OCI-LY3 (cell line): ENCODE results near the gene AQP5.
A peak's percentile ranks its signal among the peaks of the same experiment; 100 is the strongest.

Experiments
- H2AFZ ChIP-seq: fragments of 200-600, 300-600 bp; shearing (Covaris generic); 2 replicates; pipeline ENCODE4 v1.6.0; 2014; ENCODE audit warnings: antibody characterized with exemption, low read depth, low read length
- H3K27ac ChIP-seq: fragments of 200-600, 300-600 bp; sonication (generic); 2 replicates; pipeline ENCODE4 v1.5.1; 2014; ENCODE audit warnings: mild to moderate bottlenecking, low read length, moderate library complexity, mixed read lengths
- H3K27me3 ChIP-seq: fragments of 200-600, 300-600 bp; sonication (generic); 2 replicates; pipeline ENCODE4 v1.6.1; 2014; ENCODE audit warnings: low read depth, low read length, mixed read lengths
- H3K36me3 ChIP-seq: fragments of 200-600, 300-600 bp; sonication (generic); replicated peaks from 2 replicates; pipeline ENCODE3; 2014; ENCODE audit warnings: low read depth, low read length, mixed read lengths
- H3K4me1 ChIP-seq: fragments of 300-600, 200-600 bp; sonication (generic); 2 replicates; pipeline ENCODE4 v1.6.1; 2014; ENCODE audit warnings: low read length, mixed read lengths
- H3K4me2 ChIP-seq: fragments of 200-600, 300-600 bp; sonication (generic); 2 replicates; pipeline ENCODE4 v1.6.1; 2014; ENCODE audit warnings: low read length, mixed read lengths
- H3K4me3 ChIP-seq: fragments of 300-600, 200-600 bp; sonication (generic); 2 replicates; pipeline ENCODE4 v1.5.1; 2014; ENCODE audit warnings: antibody characterized with exemption, mild to moderate bottlenecking, low read length, moderate library complexity
- H3K79me2 ChIP-seq: fragments of 300-600, 200-600 bp; shearing (Covaris generic); 2 replicates; pipeline ENCODE4 v1.6.1; 2014; ENCODE audit warnings: mild to moderate bottlenecking, low read length, mixed read lengths
- H3K9ac ChIP-seq: fragments of 300-600, 200-600 bp; shearing (Covaris generic); 2 replicates; pipeline ENCODE4 v1.6.0; 2014; ENCODE audit warnings: mild to moderate bottlenecking, low read length, moderate library complexity
- H3K9me3 ChIP-seq: fragments of 200-600, 300-600 bp; shearing (Covaris generic); 2 replicates; pipeline ENCODE4 v1.6.1; 2014; ENCODE audit warnings: low read length, mixed read lengths; ENCODE audit not compliant: insufficient read depth
- H4K20me1 ChIP-seq: fragments of 200-600, 300-600 bp; sonication (generic); 2 replicates; pipeline ENCODE4 v1.6.1; 2016; ENCODE audit warnings: low read length, mixed read lengths; ENCODE audit not compliant: insufficient read depth
- CTCF ChIP-seq: fragments of 200-600, 300-600 bp; sonication (generic); IDR thresholded peaks from 2 replicates; pipeline ENCODE4 v1.5.1; 2014; ENCODE audit warnings: antibody characterized with exemption, low read length, low read depth
- EZH2phosphoT487 ChIP-seq: fragments of 200-600 bp; shearing (Covaris generic); IDR thresholded peaks from 2 replicates; pipeline ENCODE4 v1.6.1; 2018; ENCODE audit warnings: antibody characterized with exemption, mixed run types, low read depth

AQP5 gene

GRCh38 chr12:50006754-50007442 lies 45.2 kb downstream of the AQP5 start:
- H3K36me3 ChIP-seq, result peaks cover 45% of the 10 kb centered on the region
- H3K4me3 ChIP-seq, result no peak overlapping the region
- H3K4me2 ChIP-seq, result 0 out of 2 replicates have a peak overlapping the region, but pooled peaks have one; percentile 12
- TF ChIP-seq CTCF (no peak), EZH2phosphoT487 (no peak)
- no peak overlapping the region for H3K9ac ChIP-seq
- no peak overlapping the region for H3K27ac ChIP-seq
- H3K9me3 ChIP-seq, result no peaks in the 10 kb centered on the region
- peaks cover 43% of the 10 kb centered on the region for H3K79me2 ChIP-seq
- H2AFZ ChIP-seq, result no peak overlapping the region
- H3K27me3 ChIP-seq, result no peaks in the 10 kb centered on the region
- peaks cover 21% of the 10 kb centered on the region for H4K20me1 ChIP-seq
- H3K4me1 ChIP-seq, result peaks cover 21% of the 10 kb centered on the region

GRCh38 chr12:50013361-50014147 lies 51.9 kb downstream of the AQP5 start:
- Histone ChIP-seq H3K79me2 (peaks cover 69% of the 10 kb centered on the region), H3K4me2 (peak overlapping the region; percentile 25), H3K36me3 (peaks cover 30% of the 10 kb centered on the region), H3K9me3 (no peaks in the 10 kb centered on the region), H3K9ac (no peak overlapping the region), H2AFZ (no peak overlapping the region), H3K27ac (0 out of 2 replicates have a peak overlapping the region, but pooled peaks have one; percentile 21), H3K27me3 (no peaks in the 10 kb centered on the region), H3K4me1 (peaks cover 14% of the 10 kb centered on the region), H4K20me1 (peaks cover 16% of the 10 kb centered on the region), H3K4me3 (no peak overlapping the region)
- TF ChIP-seq CTCF (no peak), EZH2phosphoT487 (no peak)

GRCh38 chr12:50014342-50014741 lies 52.7 kb downstream of the AQP5 start:
- Histone ChIP-seq H3K9ac (no peak overlapping the region), H3K27ac (peak overlapping the region; percentile 21; the same call in 1 of the 2 replicates)

More at GRCh38 chr12:50014342-50014741, 52.7 kb downstream of the AQP5 start:
- H2AFZ ChIP-seq, result no peak overlapping the region
- H3K36me3 ChIP-seq, result peaks cover 33% of the 10 kb centered on the region
- no peak overlapping the region for H3K4me3 ChIP-seq
- no peak for TF ChIP-seq CTCF
- no peak for TF ChIP-seq EZH2phosphoT487
- H3K27me3 ChIP-seq, result no peaks in the 10 kb centered on the region
- peaks cover 23% of the 10 kb centered on the region for H4K20me1 ChIP-seq
- H3K4me2 ChIP-seq, result peak overlapping the region; percentile 25
- no peaks in the 10 kb centered on the region for H3K9me3 ChIP-seq
- peaks cover 70% of the 10 kb centered on the region for H3K79me2 ChIP-seq
- peaks cover 14% of the 10 kb centered on the region for H3K4me1 ChIP-seq
